SU-DHL-6 (cell line): ENCODE results near the gene ZBBX.

Experiments used
- H2AFZ ChIP-seq: fragments of 200-600 bp; sonication (generic); 2 replicates; pipeline ENCODE4 v1.6.1; 2014; ENCODE audit warnings: low read depth, mild to moderate bottlenecking, moderate library complexity, mixed read lengths, antibody characterized with exemption, low read length; ENCODE audit not compliant: severe bottlenecking
- H3F3A ChIP-seq: fragments of 200-600 bp; shearing (Covaris generic); 2 replicates; pipeline ENCODE4 v1.6.0; 2016; ENCODE audit warnings: antibody characterized with exemption, mild to moderate bottlenecking; ENCODE audit not compliant: insufficient read depth
- H3K27ac ChIP-seq: fragments of 200-600 bp; sonication (generic); 2 replicates; pipeline ENCODE4 v1.5.1; 2016; ENCODE audit warnings: low read depth, mild to moderate bottlenecking, low read length, moderate library complexity, mixed read lengths
- H3K27me3 ChIP-seq: fragments of 200-600 bp; sonication (generic), shearing (Covaris generic); 2 replicates; pipeline ENCODE4 v1.6.0; 2014; ENCODE audit warnings: mild to moderate bottlenecking, low read length
- H3K36me3 ChIP-seq: fragments of 200-600 bp; sonication (generic); 2 replicates; pipeline ENCODE4 v1.6.1; 2014; ENCODE audit warnings: mild to moderate bottlenecking, low read length, mixed read lengths
- H3K4me2 ChIP-seq: fragments of 300-600, 200-600 bp; shearing (Covaris generic), sonication (generic); 2 replicates; pipeline ENCODE4 v1.6.0; 2014; ENCODE audit warnings: low read length, low read depth, mild to moderate bottlenecking; ENCODE audit not compliant: poor library complexity, severe bottlenecking
- H3K4me3 ChIP-seq: fragments of 200-600 bp; sonication (generic); 2 replicates; pipeline ENCODE4 v1.5.1; 2014; ENCODE audit warnings: antibody characterized with exemption, low read length, mild to moderate bottlenecking, mixed read lengths; ENCODE audit not compliant: insufficient read depth, poor library complexity, severe bottlenecking
- H3K79me2 ChIP-seq: fragments of 200-600 bp; sonication (generic); 2 replicates; pipeline ENCODE4 v1.6.1; 2014; ENCODE audit warnings: mild to moderate bottlenecking, low read length, moderate library complexity; ENCODE audit not compliant: insufficient read depth
- H3K9ac ChIP-seq: fragments of 200-600 bp; sonication (generic); 2 replicates; pipeline ENCODE4 v1.7.0; 2014; ENCODE audit warnings: mild to moderate bottlenecking, low read length
- H3K9me2 ChIP-seq: fragments of 200-600 bp; sonication (generic); replicated peaks from 2 replicates; pipeline ENCODE4 v1.6.1; 2014; ENCODE audit warnings: low read length; ENCODE audit not compliant: insufficient read depth
- H3K9me3 ChIP-seq: fragments of 200-600 bp; sonication (generic); 2 replicates; pipeline ENCODE4 v1.6.1; 2014; ENCODE audit warnings: low read length, mixed read lengths; ENCODE audit not compliant: insufficient read depth
- H4K20me1 ChIP-seq: fragments of 200-600 bp; sonication (generic); 2 replicates; pipeline ENCODE4 v1.6.1; 2014; ENCODE audit warnings: low read depth, mild to moderate bottlenecking, antibody characterized with exemption, low read length, moderate library complexity, mixed read lengths
- EZH2phosphoT487 ChIP-seq: fragments of 200-600 bp; sonication (generic), shearing (Covaris generic); conservative IDR thresholded peaks from 2 replicates; pipeline ENCODE4 v1.6.1; 2018; ENCODE audit warnings: mild to moderate bottlenecking, antibody characterized with exemption, low read length, moderate library complexity, mixed read lengths
- TF ChIP-seq, protein P1 (sequence below): fragments of 200-600 bp; sonication (generic); IDR thresholded peaks from one replicate; pipeline ENCODE4 v1.5.1; 2017; ENCODE audit warnings: antibody characterized with exemption, mild to moderate bottlenecking, low read length, moderate library complexity; ENCODE audit not compliant: insufficient read depth, poor library complexity, severe bottlenecking

Gene ZBBX

DNA sequence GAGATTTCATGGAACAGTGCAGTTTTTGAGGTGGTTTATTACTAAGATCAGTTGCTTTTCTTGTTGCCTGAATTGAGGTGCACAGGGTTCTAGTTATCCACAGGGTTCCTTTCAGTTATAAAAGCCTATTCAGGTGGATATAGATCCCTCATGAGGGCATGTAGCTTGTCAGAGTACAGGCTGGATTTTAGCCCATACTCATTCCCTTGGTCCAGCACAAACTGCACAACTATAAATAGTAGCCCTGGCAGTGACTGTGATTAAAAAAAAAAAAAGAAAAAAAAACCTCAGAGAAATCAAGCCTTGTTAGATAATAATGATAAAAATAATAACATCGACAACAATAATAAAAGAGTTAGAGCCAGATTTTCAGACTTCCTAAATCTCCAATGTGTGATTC, 154.3 kb downstream of the ZBBX start:
- Histone ChIP-seq H3K36me3 (no peaks in the 10 kb centered on the region), H3K9me3 (no peaks in the 10 kb centered on the region), H4K20me1 (no peaks in the 10 kb centered on the region), H3K9ac (no peak overlapping the region), H3F3A (no peaks in the 10 kb centered on the region), H3K4me2 (no peak overlapping the region), H3K4me3 (no peak overlapping the region), H2AFZ (no peak overlapping the region), H3K9me2 (no peaks in the 10 kb centered on the region), H3K27ac (no peak overlapping the region), H3K27me3 (no peaks in the 10 kb centered on the region), H3K79me2 (no peaks in the 10 kb centered on the region)
- TF ChIP-seq, protein P1, sequence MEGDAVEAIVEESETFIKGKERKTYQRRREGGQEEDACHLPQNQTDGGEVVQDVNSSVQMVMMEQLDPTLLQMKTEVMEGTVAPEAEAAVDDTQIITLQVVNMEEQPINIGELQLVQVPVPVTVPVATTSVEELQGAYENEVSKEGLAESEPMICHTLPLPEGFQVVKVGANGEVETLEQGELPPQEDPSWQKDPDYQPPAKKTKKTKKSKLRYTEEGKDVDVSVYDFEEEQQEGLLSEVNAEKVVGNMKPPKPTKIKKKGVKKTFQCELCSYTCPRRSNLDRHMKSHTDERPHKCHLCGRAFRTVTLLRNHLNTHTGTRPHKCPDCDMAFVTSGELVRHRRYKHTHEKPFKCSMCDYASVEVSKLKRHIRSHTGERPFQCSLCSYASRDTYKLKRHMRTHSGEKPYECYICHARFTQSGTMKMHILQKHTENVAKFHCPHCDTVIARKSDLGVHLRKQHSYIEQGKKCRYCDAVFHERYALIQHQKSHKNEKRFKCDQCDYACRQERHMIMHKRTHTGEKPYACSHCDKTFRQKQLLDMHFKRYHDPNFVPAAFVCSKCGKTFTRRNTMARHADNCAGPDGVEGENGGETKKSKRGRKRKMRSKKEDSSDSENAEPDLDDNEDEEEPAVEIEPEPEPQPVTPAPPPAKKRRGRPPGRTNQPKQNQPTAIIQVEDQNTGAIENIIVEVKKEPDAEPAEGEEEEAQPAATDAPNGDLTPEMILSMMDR: no peak
- no peak for TF ChIP-seq EZH2phosphoT487

DNA sequence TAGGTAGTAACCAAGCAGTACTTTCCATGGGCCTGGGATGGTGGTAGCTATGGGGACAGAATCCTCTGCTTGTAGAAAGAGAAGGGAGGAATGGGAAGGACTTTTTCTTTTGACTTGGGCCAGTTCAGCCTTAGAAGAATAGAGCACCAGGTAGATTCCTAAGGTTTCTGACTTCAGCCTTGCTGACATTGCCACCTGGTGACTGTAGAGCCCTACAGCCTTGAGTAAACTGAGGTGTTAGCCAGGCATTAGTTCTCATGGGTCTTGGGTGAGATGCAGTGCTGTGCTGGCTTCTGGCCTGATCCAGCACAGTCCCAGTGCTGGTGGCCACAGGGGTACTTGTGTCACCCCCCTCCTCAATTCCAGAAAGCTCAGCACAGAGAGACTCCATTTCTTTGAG, 171.1 kb downstream of the ZBBX start:
- H3K9me3 ChIP-seq: no peaks in the 10 kb centered on the region
- no peak overlapping the region for H3K4me2 ChIP-seq
- no peaks in the 10 kb centered on the region for H3K9me2 ChIP-seq
- no peaks in the 10 kb centered on the region for H3K79me2 ChIP-seq
- no peaks in the 10 kb centered on the region for H3K27me3 ChIP-seq
- H3K27ac ChIP-seq: no peak overlapping the region
- H3F3A ChIP-seq: no peaks in the 10 kb centered on the region
- H4K20me1 ChIP-seq: no peaks in the 10 kb centered on the region
- H2AFZ ChIP-seq: no peak overlapping the region
- TF ChIP-seq, protein P1: no peak
- no peak for TF ChIP-seq EZH2phosphoT487
- H3K4me3 ChIP-seq: no peak overlapping the region
- H3K36me3 ChIP-seq: no peaks in the 10 kb centered on the region
- no peak overlapping the region for H3K9ac ChIP-seq

- H3K27me3 ChIP-seq: no peaks in the 10 kb centered on the region
- no peaks in the 10 kb centered on the region for H3K79me2 ChIP-seq
- no peak overlapping the region for H3K27ac ChIP-seq
- H2AFZ ChIP-seq: no peak overlapping the region
- H3K9me2 ChIP-seq: no peaks in the 10 kb centered on the region
- H3K9ac ChIP-seq: no peak overlapping the region
- no peaks in the 10 kb centered on the region for H4K20me1 ChIP-seq
- H3K4me3 ChIP-seq: no peak overlapping the region
- no peaks in the 10 kb centered on the region for H3K36me3 ChIP-seq
- TF ChIP-seq, protein P1: no peak
- no peak for TF ChIP-seq EZH2phosphoT487
- H3K4me2 ChIP-seq: no peak overlapping the region
- no peaks in the 10 kb centered on the region for H3K9me3 ChIP-seq
- H3F3A ChIP-seq: no peaks in the 10 kb centered on the region
Observed at GRCh38 chr3:167203062-167203461, 177.0 kb downstream of the ZBBX start.

DNA sequence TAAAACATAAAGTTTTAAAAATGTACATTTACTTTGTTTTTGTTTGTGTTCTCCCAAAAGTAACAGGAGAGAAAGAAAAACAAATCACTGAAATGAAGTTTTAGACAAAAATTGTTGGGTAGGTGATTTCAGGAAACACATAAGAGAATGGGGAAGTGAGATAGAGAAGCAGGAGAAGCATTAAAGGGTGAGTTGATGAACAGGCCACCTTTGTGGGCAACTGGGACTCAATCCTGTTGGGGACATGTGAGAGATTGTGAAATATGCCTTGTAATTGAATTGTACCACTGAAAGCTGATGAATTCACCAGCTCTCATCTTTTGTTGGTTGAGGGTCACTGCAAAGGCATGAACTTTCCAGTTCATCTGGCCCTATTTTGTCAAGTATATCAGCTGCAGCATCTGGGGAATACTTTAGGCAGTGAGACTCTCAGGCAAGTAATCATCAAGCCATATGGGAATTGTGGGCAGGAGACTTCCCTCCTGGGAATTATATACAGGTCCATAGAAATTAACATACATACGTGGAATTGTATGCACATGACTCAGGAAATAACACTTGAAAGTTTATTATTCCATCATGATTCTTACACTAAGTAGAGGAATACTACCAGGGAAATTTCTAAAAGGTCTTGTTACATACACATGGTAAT, 181.0 kb downstream of the ZBBX start:
- Histone ChIP-seq H3K36me3 (no peaks in the 10 kb centered on the region), H3K27me3 (no peaks in the 10 kb centered on the region), H3K27ac (no peak overlapping the region), H2AFZ (no peak overlapping the region), H3K9me2 (no peaks in the 10 kb centered on the region), H3K79me2 (no peaks in the 10 kb centered on the region), H3K4me2 (no peak overlapping the region), H3K9ac (no peak overlapping the region), H4K20me1 (no peaks in the 10 kb centered on the region), H3K9me3 (no peaks in the 10 kb centered on the region), H3F3A (no peaks in the 10 kb centered on the region), H3K4me3 (no peak overlapping the region)
- no peak for TF ChIP-seq EZH2phosphoT487
- TF ChIP-seq, protein P1: no peak
